Activated CD4-positive, alpha-beta T cell treated with anti-CD3 and anti-CD28 coated beads, Interleukin-2, amount 50 U/mL, for 48 hours (primary cell): ENCODE results near the gene DDX21.
"Not testable (repeated sequence)": the region's sequence is repeated elsewhere in the genome, so short reads cannot be mapped to it uniquely, and the experiment has no call there.

Experiments
- DNase-seq, 2 experiments: peaks; one replicate each; pipeline ENCODE4 v3.0.0-alpha.2; 2020

The DDX21 gene

DNA sequence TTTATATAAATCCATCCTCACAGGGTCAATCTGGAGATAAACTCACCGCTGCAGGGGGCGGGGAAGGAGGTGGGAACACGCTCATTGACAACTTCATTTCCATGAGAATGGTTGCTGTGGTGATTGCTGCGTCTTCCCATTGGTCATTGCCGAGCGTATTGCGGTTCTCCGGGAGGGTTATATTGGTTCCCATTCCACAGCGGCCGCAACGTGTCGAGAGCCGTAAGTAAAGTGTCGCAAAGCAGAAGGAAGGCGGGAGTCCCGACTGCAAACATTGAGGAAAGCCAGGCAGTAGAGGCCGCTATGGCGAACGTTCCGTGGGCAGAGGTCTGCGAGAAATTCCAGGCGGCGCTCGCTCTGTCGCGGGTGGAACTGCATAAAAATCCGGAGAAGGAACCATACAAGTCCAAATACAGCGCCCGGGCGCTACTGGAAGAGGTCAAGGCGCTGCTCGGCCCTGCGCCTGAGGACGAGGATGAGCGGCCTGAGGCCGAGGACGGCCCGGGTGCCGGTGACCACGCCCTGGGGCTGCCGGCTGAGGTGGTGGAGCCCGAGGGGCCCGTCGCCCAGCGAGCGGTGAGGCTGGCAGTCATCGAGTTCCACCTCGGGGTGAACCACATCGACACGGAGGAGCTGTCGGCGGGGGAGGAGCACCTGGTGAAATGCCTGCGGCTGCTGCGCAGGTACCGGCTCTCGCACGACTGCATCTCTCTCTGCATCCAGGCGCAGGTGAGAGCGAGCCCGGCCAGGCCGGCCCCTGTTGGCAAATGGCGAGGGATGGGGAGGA is 32.8 kb downstream of the DDX21 start, which contains the start of gene KIFBP:
KIFBP (plus strand) TSS at position 274 of the 787 bp plus-strand sequence; CDS start at position 304, 30 bp downstream.
- DNase-seq, result peak; percentile 84 to 90

DNA sequence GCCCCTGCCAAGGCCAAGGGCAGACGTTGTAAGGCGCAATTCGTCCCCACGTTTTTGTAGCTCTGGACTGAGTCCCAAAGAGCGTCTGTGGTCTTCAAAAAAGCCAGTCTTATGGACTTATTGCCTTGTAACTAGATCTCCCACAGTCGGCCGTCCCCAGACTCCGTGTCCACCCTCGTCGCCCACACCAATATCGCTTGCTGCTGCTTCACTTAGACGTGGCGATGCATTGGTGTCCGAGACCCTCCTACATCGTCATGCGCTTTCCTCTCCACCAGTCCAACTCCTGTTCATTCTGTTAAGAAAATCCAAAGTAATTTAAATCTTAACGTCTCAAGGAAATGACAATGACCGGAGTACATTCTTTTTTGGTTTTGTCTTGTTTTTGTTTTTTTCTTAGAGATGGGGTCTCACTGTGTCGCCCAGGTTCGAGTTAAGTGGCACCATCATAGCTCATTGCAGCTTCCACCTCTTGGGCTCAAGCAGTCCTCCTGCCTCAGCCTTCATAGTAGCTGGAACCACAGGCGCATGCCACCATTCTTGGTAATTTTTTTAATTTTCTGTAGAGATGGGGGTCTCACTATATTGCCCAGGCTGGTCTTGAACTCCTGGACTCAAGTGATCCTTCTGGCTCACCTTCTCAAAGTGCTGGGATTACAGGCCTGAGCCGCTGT is 33.5 kb downstream of the DDX21 start:
- no peak for DNase-seq

- DNase-seq, result no peak
These were observed 36.9 kb downstream of the DDX21 start for GRCh38 chr10:68992636-68993440.

DNA sequence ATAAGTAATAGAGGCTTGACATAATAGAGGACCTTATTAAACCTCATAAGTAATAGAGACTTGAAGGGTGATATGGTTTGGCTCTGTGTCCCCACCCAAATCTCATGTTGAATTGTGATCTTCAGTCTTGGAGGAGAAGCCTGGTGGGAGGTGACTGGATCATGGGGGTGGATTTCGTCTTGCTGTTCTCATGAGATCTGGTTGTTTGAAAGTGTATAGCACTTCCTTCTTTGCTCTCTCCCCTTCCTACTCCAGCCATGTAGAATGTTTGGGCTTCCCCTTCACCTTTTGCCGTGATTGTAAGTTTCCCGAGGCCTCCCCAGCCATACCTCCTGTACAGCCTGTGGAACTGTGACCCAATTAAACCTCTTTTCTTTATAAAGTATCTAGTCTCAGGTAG is 41.2 kb downstream of the DDX21 start:
- DNase-seq, result no peak

DNA sequence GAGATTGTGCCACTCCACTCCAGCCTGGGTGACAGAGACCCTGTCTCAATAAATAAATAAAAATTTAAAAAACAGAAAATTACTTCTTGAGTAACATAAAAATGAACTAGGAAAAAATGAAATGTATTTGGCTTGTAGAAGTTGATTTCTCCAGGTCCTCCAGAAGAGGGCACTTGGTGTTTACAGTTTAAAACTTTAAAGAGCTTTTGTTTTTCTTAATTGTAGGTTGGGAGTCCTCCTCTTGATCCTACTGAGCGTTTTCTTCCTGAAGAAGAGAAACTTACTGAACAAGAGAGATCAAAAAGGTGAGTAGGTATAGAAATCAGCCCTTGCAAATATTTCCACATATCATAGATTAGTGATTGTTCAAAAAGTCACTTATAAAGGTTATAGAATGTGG is 48.9 kb downstream of the DDX21 start:
- no peak for DNase-seq

GRCh38 chr10:69005704-69006485 is 49.9 kb downstream of the DDX21 start:
- no peak for DNase-seq

DNA sequence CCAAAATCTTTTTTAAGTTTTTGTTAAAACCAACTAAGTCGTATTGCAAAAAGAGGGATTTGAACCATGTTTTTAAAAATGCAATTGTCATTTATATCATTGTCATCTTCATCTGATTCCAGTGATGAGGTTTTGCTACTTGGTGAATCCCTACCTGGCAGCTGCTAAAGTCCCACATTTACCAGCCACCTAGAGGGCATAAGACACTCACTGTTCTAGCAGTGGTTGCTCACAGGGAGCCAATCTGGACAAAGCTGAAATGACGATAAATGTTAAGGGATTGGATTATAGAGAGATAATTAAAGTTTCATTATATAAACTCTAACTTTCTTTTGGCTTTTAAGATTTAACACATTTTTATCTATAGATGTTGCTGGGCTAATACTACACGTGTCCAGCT is 51.3 kb downstream of the DDX21 start:
- no peak for DNase-seq

- DNase-seq, result no peak
These were observed 53.4 kb downstream of the DDX21 start for GRCh38 chr10:69009360-69009759.

DNA sequence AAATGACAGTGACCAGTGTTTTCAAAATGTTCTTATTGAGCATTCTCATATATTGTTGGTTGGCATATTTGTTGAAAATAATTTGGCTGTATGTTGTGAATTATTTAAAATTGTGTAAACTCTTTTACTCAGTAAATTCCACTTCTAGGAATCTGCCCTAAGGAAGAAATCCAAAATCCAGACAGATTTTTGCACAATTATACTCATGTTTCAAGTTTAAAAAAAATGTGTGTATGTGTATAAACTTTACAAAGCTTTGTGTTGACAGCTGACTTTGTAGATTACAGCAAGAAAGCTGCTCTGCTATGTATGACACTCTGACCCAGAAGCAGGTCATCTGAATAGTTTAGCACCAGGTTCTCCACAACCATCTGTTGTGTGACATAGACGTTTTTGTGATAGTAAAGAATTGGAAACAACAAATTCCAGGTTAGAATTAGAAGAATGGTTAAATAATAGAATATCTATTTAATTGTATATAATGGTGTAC is 54.2 kb downstream of the DDX21 start:
- no peak for DNase-seq

DNA sequence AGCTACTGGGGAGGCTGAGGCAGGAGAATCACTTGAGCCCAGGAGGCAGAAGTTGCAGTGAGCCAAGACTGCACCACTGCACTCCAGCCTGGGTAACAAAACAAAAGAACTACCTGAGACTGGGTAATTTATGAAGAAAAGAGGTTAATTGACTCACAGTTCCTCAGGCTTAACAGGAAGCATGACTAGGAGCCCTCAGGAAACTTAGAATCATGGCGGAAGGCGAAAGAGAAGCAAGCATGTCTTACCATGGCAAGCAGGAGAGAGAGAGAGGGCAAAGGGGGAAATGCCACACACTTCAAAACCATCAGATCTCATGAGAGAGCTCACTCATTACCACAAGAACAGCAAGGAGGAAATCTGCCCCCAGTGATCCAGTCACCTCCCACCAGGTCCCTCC is 56.8 kb downstream of the DDX21 start:
- DNase-seq, result not testable (repeated sequence)

- DNase-seq, result no peak
These were observed 58.2 kb downstream of the DDX21 start for GRCh38 chr10:69014171-69014570.

DNA sequence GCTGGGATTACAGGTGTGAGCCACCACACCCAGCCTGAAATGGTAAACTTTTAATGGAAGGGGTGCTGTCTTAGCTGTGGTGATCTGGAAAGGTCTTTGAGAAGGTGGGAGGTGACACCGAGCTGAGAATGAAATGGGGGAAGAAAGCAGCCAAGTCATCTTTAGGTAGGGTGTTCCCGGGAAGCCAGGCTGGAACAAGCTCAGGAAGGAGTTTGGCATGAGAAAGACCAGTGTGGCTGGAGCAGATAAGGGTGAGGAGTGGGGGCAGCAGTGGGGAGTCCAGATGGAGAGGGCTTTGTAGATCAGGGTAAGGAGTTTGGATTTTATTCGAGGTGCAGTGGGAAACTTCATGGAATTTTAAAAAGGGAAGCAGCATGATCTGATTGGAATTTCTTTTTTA is 62.6 kb downstream of the DDX21 start:
- no peak for DNase-seq

- no peak for DNase-seq
These were observed 66.6 kb downstream of the DDX21 start for GRCh38 chr10:69022611-69023010.

GRCh38 chr10:69025370-69025896 is 69.5 kb downstream of the DDX21 start:
- no peak for DNase-seq

GRCh38 chr10:69033256-69033655 is 77.3 kb downstream of the DDX21 start:
- DNase-seq, result no peak
